Keratinocyte (primary cell): ENCODE results near the gene MSX2. TPM values are rescaled to one million over a fixed set of nuclear protein-coding genes. Genes with fewer than 3 reads are reported as not detected.

ENCODE experiments used
- DNase-seq: peaks from one replicate; pipeline ENCODE4 v3.0.0-alpha.2; 2011; ENCODE audit warnings: low read depth, missing footprints, low spot score
- FAIRE-seq: peaks from 2 replicates; lab custom pipeline; 2011; peaks lifted over from hg19 to GRCh38; lab: Jason Lieb, UNC
- H2AFZ ChIP-seq: 2 replicates; pipeline ENCODE4 v1.6.0; 2012; ENCODE audit warnings: low read length, control low read depth, inconsistent platforms; ENCODE audit not compliant: control insufficient read depth
- H3K27ac ChIP-seq: 2 replicates; pipeline ENCODE4 v1.5.1; 2011; ENCODE audit warnings: low read length; ENCODE audit not compliant: control insufficient read depth, insufficient read depth
- H3K27me3 ChIP-seq: 3 replicates; pipeline ENCODE4 v1.6.0; 2011; ENCODE audit warnings: low read length; ENCODE audit not compliant: control insufficient read depth, insufficient read depth; ENCODE audit errors: extremely low read depth
- H3K36me3 ChIP-seq, 2 experiments: 2 replicates in 1 of 2; 3 replicates in 1 of 2; pipeline ENCODE4 v1.5.1; 2011; ENCODE audit warnings: low read length in 2 of 2, mild to moderate bottlenecking in 1 of 2; ENCODE audit not compliant: control insufficient read depth in 2 of 2, insufficient read depth in 2 of 2; ENCODE audit errors: extremely low read depth in 1 of 2
- H3K4me1 ChIP-seq: 3 replicates; pipeline ENCODE4 v1.5.1; 2011; ENCODE audit warnings: low read length; ENCODE audit not compliant: control insufficient read depth, insufficient read depth; ENCODE audit errors: extremely low read depth
- H3K4me2 ChIP-seq: 3 replicates; pipeline ENCODE4 v1.6.0; 2011; ENCODE audit warnings: low read depth, low read length; ENCODE audit not compliant: control insufficient read depth, insufficient read depth; ENCODE audit errors: extremely low read depth
- H3K4me3 ChIP-seq, 3 experiments: fragments of 200-600 bp in 1 of 3; sonication (generic) in 1 of 3; 2 replicates in 2 of 3; 3 replicates in 1 of 3; pipeline ENCODE4 v1.5.1; 2011 to 2016; ENCODE audit warnings: low read length in 3 of 3, mild to moderate bottlenecking in 3 of 3, control low read depth in 2 of 3, inconsistent platforms in 1 of 3, low read depth in 1 of 3, mixed read lengths in 1 of 3, mixed run types in 1 of 3, moderate library complexity in 1 of 3; ENCODE audit not compliant: control insufficient read depth in 2 of 3, insufficient read depth in 2 of 3; ENCODE audit errors: extremely low read depth in 1 of 3
- H3K79me2 ChIP-seq: 2 replicates; pipeline ENCODE4 v1.6.0; 2012; ENCODE audit warnings: low read length; ENCODE audit not compliant: control insufficient read depth, insufficient read depth
- H3K9ac ChIP-seq: 3 replicates; pipeline ENCODE4 v1.6.0; 2011; ENCODE audit warnings: low read length; ENCODE audit not compliant: control insufficient read depth, insufficient read depth; ENCODE audit errors: extremely low read depth
- H3K9me1 ChIP-seq: 3 replicates; pipeline ENCODE4 v1.6.0; 2011; ENCODE audit warnings: low read length; ENCODE audit not compliant: control insufficient read depth, insufficient read depth; ENCODE audit errors: extremely low read depth
- H3K9me3 ChIP-seq: 2 replicates; pipeline ENCODE4 v1.5.1; 2012; ENCODE audit warnings: low read depth, low read length; ENCODE audit not compliant: control insufficient read depth
- H4K20me1 ChIP-seq: 3 replicates; pipeline ENCODE4 v1.6.0; 2011; ENCODE audit warnings: low read length; ENCODE audit not compliant: control insufficient read depth, insufficient read depth; ENCODE audit errors: extremely low read depth
- EZH2 ChIP-seq: IDR thresholded peaks from one replicate; pipeline ENCODE4 v1.6.1; 2012; ENCODE audit warnings: inconsistent platforms, mild to moderate bottlenecking, low read length, moderate library complexity
- dilution Hi-C: fragments of 300-500 bp; cut with MboI; formaldehyde crosslinking; loops from one replicate; pipeline ENCODE4 v1.7.0; 2020; ENCODE audit warnings: low sequenced_read_pairs; ENCODE audit not compliant: extremely low pct_ligation_motif_present
- polyA plus RNA-seq, 5 experiments: library from polyadenylated mRNA; depleted of rRNA in 3 of 5; stranded (reverse) in 3 of 5; stranded (forward) in 1 of 5; unstranded in 1 of 5; fragments of >200 nt; gene quantifications; 1 replicate in 1 of 5; 2 replicates in 3 of 5; 3 replicates in 1 of 5; pipeline versions ENCODE4 v1.2.1 to v1.2.3, GENCODE V29; 2011 to 2012; ENCODE audit warnings: missing spikeins in 2 of 5, low read depth in 1 of 5, low replicate concordance in 1 of 5
- TF ChIP-seq, protein P1 (sequence below), 3 experiments: IDR thresholded peaks in 1 of 3; conservative IDR thresholded peaks in 1 of 3; optimal IDR thresholded peaks in 1 of 3; 2 replicates in 2 of 3; 3 replicates in 1 of 3; pipeline versions ENCODE3 to v1.5.1; 2011; ENCODE audit warnings: low read length in 3 of 3, mild to moderate bottlenecking in 3 of 3, moderate library complexity in 2 of 3, control low read depth in 1 of 3, inconsistent platforms in 1 of 3; ENCODE audit not compliant: insufficient read depth in 2 of 3; ENCODE audit errors: extremely low read depth in 1 of 3

The MSX2 gene
- polyA plus RNA-seq, 1 donor (not counting 4 experiments of a cell fraction or from before 2014, with no cell fraction given) = 2.7 TPM

GRCh38 chr5:174722500-174722899, 1.9 kb upstream of the MSX2 start:
- no peak for FAIRE-seq
- H3K79me2 ChIP-seq = peaks cover 2% of the 10 kb centered on the region
- no peak overlapping the region for H3K9ac ChIP-seq
- H4K20me1 ChIP-seq = no peaks in the 10 kb centered on the region
- no peak overlapping the region for H3K4me3 ChIP-seq
- no peaks in the 10 kb centered on the region for H3K9me1 ChIP-seq
- no peaks in the 10 kb centered on the region for H3K9me3 ChIP-seq
- H3K27ac ChIP-seq = no peak overlapping the region
- DNase-seq = no peak
- peaks cover 45% of the 10 kb centered on the region for H3K27me3 ChIP-seq
- H3K36me3 ChIP-seq = no peaks in the 10 kb centered on the region
- H2AFZ ChIP-seq = no peak overlapping the region
- dilution Hi-C loops = no loop called here
- TF ChIP-seq EZH2 = no peak
- TF ChIP-seq, protein P1, sequence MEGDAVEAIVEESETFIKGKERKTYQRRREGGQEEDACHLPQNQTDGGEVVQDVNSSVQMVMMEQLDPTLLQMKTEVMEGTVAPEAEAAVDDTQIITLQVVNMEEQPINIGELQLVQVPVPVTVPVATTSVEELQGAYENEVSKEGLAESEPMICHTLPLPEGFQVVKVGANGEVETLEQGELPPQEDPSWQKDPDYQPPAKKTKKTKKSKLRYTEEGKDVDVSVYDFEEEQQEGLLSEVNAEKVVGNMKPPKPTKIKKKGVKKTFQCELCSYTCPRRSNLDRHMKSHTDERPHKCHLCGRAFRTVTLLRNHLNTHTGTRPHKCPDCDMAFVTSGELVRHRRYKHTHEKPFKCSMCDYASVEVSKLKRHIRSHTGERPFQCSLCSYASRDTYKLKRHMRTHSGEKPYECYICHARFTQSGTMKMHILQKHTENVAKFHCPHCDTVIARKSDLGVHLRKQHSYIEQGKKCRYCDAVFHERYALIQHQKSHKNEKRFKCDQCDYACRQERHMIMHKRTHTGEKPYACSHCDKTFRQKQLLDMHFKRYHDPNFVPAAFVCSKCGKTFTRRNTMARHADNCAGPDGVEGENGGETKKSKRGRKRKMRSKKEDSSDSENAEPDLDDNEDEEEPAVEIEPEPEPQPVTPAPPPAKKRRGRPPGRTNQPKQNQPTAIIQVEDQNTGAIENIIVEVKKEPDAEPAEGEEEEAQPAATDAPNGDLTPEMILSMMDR (optimal IDR thresholded peaks at IDR 0.05 in 1 of 3, IDR thresholded peaks at IDR 0.05 in 1 of 3, conservative IDR thresholded peaks at IDR 0.05 in 1 of 3; ENCODE audit: extremely low read depth in 1 of 3, insufficient read depth in 2 of 3, low read length in 3 of 3) = no peak
- H3K4me2 ChIP-seq = no peak overlapping the region
- H3K4me1 ChIP-seq = peaks cover 21% of the 10 kb centered on the region

DNA sequence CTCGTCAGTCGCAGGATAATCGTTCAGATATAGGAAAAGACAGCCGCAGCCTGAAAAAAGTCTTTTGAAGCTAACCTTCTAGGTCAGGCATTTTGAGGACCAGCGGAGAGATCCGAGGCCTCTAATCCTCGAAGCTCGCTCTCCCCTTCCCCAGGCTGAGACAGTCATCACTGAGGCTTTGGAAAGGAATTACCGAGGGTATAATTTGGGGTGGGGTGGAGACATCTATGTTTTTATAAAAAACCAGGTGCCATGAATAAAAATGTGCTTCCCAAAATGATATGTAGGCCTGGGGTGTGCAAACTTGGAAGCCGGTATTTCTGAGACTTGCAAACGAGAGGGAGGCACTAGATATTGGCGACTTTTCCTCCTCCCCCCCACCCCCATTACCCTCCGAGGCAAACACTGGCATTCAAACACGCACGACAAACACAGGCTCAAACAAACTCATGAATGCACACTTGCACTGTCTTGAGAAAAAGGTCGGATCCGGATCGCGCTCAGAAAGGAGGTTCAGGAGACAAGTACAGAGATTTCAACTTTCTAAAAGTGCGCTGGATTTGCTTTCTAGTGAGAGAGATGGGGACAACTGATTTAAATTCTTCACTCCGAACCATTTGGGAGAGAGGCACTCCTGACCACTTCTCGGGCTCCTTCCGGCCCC, 935 bp upstream of the MSX2 start:
- peak overlapping the region in 2 of 3 experiments; percentile 80 for H3K4me3 ChIP-seq
- no peaks in the 10 kb centered on the region for H3K36me3 ChIP-seq
- H3K79me2 ChIP-seq = peaks cover 2% of the 10 kb centered on the region
- dilution Hi-C loops = no loop called here
- peaks cover 41% of the 10 kb centered on the region for H3K27me3 ChIP-seq
- no peak overlapping the region for H3K27ac ChIP-seq
- peak overlapping the region; percentile 94 for H3K4me2 ChIP-seq
- no peak for DNase-seq
- H3K9me3 ChIP-seq = no peaks in the 10 kb centered on the region
- no peak overlapping the region for H3K9ac ChIP-seq
- H2AFZ ChIP-seq = peak overlapping the region; percentile 89
- no peaks in the 10 kb centered on the region for H3K9me1 ChIP-seq
- peaks cover 21% of the 10 kb centered on the region for H3K4me1 ChIP-seq
- peak; percentile 20 for FAIRE-seq
- TF ChIP-seq, protein P1 (optimal IDR thresholded peaks at IDR 0.05 in 1 of 3, IDR thresholded peaks at IDR 0.05 in 1 of 3, conservative IDR thresholded peaks at IDR 0.05 in 1 of 3; ENCODE audit: extremely low read depth in 1 of 3, insufficient read depth in 2 of 3, low read length in 3 of 3) = no peak
- peak; percentile 29 for TF ChIP-seq EZH2
- H4K20me1 ChIP-seq = no peaks in the 10 kb centered on the region
